Measurements from ENCODE around the gene MAP1LC3B2.

Gene MAP1LC3B2

DNA sequence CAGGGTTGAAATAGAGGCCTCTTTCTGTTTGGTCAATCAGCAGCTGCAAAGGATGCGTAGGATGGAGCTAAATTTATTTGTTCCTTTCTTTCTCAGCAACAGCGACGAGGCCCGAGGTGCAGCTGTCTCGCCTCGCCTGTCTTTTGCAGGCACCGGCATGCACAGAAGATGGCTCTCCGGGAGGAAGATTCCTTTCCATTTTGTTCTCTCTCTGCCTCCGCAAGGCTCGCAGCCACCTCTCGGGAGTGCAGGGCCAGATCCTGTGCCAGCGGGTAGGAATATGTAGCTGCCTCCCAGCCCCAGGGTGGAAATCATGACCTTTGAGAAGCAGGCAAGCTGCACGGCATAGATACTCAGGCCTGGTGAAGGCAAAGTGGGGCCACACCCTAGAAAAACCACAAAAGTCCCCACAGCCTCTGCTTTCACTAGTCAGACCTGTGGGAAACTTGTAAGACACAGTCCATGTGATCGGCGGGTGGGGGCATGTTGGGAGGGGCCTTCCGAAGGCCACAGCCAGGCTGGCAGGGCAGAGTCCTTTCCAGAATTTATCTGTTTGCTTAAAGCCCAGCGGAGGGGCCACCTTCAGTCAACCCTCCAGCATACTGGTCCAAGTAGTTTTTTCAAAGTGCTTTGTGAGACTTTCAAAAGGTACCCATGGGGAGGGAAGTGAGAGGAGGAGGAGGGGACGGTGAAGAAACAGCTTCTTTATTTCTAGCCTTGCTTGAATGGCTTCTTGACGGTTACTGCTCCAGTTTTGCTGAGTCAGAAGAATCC is at the start of gene MAP1LC3B2:
Gene MAP1LC3B2, plus strand, starts transcription at position 220 of the 774 bp plus-strand sequence. CDS start 16,562 bp downstream, outside the sequence.
- peak; percentile 87 for DNase-seq (ENCODE audit: low read depth)

DNA sequence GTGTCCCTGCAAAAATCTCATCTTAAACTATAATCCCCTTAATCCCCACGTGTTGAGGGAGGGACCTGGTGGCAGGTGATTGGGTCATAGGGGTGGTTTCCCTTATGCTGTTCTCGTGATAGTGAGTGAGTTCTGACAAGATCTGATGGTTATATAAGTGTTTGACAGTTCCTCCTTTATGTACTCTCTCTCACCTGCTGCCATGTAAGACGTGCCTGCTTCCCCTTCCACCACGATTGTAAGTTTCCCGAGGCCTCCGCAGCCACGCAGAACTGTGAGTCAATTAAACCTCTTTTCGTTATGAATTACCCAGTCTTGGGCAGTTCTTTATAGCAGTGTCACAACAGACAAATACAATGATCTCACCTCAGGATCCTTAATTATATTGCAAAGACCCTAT is 45.2 kb upstream of the MAP1LC3B2 start:
- no peak for DNase-seq (ENCODE audit: low read depth)

DNA sequence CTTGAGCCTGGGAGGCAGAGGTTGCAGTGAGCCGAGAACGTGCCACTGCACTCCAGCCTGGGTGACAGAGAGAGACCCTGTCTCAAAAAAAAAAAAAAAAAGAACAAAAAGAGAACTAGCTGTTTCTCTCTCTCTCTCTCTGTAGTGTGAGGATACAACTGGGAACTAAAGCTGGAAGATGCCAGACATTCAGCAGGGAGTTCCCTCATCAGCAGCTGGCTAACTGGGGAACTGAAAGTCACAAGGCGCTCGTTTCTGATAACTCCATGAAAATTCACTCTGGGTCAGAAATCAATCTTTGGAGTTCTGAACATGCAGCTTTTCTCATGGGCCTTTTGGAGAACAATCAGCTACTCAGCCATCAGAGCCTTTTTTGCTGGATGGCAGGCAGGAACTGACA is 43.5 kb upstream of the MAP1LC3B2 start:
- DNase-seq (ENCODE audit: low read depth): no peak

DNA sequence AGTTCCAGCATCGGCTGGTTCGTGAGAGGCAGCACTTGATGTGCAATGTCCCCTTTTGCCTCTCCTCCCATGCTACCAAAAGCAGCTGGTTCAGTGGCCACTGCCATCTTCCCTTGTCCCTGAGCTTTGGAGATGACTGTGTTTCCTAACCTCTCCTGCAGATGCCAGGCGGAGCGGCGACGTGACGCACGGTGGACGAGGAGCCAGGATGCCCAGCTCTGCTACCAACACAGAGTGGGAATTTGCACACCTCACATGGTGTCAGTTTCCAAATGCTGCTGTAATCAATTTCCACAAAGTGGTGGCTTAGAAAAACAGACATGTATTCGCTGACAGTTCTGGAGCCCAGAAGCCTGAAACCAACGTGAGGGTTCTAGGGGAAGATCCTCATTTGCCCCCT is 42.5 kb upstream of the MAP1LC3B2 start:
- DNase-seq (ENCODE audit: low read depth): no peak

DNA sequence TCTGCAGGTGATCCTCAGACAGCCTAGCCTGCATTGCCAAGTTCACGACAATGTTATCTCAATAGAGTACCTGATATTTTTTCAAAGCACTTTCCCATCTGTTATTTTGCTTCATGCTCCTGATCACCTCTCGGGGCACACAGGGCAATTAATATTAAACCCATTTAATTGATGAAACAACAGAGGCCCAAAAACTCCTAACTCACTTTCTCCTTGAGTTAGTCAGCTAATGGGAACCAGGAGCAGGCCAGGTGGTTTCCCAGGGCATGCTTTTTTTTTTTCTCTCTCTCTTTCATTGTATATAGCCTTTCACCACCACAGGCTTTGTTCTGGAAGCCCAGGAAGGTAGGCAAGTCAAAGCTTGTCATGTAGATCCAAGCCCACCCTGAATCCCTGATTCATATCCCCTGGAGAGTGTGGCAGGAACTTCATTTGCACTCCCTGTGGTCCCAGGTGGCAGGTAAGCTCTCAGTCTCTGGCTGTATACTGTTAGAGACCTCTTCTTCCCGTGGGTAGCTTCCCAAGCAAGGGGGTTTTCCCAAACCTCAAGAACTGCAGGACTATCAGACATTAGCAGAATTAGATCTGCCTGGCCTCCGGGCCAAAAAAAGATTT is 41.6 kb upstream of the MAP1LC3B2 start:
- no peak for DNase-seq (ENCODE audit: low read depth)

DNA sequence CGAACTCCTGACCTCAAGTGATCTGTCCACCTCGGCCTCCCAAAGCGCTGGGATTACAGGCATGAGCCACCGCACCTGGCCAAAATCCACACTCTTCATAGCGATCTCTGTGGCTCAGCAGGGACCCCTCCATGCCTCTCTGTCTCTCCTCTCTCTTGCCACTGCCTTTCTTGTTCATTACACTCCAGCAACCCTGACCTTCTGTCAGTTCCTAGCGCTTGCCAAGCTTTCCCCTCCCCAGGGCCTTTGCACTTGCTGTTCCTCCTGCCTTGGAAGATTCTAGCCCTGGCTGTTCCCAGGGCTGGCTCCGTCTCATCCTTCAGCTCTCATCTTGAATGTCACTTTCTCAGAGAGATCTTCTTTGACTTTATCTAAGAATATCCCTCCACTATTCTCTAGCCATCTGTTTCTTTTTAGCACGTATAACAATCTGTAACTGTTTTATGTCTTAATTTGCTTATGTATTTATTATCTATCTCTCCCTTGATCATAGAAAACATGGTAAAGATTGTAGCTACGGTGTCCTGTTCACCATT is 38.9 kb upstream of the MAP1LC3B2 start:
- no peak for DNase-seq (ENCODE audit: low read depth)

DNA sequence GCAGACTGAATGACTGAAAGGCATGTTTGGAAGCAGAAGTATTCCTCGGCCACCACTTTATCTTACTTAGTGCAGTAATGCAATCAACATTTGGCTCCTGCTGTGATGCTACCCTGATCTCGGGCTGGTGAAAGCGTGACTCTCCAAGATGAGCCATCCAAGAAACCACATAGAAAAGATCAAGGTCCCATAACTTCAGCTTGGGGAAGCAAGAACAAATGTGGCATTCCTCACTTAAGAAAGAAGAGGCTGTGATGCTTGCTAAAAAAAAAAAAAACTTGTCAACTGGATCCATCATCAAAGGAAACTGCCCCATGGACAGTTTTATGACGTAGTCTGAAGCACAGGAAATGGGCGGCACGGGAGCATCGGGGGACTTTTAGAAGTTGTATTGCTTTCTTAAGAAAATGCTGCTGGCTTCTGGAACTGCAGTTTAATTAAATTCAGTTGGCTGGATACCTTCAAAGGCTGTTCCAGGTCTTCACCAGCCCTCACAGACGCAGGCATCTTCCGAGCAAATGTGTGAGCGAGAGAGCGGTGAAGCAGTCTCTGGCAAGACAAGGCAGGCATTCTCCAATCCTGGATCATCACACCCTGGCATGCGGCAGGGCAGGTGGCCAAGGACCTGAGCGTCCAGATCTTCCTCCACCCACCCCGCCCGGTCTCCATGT is 38.2 kb upstream of the MAP1LC3B2 start:
- DNase-seq (ENCODE audit: low read depth): no peak

DNA sequence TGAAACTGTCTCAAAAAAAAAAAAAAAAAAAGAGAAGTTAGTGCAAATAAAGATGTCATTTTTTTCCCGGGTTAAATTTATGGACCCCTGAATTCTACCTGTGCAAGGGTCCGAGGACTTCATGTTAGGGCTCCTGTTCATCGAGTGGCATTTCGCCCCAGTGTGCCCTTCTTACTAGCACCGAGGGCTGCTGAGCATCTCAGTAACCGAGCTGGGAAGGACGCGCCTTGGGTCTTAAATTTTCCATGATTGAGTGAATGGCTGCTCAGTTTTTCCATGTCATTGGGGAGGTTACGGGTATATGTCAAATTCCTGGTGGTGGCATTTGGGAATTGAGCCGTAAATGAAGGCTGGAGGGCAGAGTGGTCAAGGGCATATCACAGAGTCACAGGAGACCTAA is 34.9 kb upstream of the MAP1LC3B2 start:
- DNase-seq (ENCODE audit: low read depth): no peak

DNA sequence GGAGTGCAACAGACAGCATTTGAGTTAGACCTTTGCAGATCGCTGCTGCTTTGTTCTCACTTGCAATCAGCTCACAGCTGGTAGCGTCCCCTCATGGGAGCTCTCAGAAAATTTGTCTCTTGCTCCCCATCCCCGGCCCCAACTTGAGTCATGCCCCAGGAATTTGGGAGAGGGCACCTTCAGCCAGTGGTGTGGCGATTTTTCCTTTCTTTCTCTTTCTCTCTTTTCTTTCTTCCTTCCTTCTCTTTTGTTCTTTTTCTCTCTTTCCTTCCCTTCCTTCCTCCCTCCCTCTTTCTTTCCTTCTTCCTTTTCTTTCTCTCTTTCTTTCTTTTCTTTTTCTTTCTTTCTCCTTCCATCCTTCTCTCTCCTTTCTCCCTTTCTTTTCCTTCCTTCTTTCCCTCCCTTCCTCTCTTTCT is 34.2 kb upstream of the MAP1LC3B2 start:
- DNase-seq (ENCODE audit: low read depth): no peak

DNA sequence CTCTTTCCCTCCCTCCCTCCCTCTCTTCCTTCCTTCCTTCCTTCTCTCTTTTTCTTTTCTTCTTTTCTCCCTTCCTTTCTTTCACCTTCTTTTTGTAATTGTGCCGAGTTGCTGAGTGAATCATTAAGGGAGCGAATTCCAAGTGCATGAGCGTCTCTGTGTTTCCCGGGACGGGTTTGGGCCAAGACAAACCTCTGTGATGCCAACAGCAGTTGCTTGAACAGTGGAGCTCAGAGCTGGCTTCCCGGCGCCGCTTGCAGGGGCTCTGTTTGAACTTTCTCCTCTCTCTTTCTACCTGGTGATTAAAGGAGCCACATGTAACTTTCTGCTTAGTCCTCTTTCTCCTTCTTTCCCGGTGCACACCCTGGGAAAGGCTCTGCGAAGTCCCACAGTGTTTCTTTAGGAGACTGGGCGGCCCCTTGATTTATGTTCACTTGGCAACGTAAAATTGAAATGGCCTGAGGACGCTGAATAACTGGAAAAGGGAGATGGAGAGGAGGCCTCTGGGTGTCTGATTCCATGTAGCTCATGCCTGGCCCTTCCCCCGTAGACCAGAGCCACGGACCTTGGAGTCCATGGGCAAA is 33.7 kb upstream of the MAP1LC3B2 start:
- peak; percentile 96 for DNase-seq (ENCODE audit: low read depth)

DNA sequence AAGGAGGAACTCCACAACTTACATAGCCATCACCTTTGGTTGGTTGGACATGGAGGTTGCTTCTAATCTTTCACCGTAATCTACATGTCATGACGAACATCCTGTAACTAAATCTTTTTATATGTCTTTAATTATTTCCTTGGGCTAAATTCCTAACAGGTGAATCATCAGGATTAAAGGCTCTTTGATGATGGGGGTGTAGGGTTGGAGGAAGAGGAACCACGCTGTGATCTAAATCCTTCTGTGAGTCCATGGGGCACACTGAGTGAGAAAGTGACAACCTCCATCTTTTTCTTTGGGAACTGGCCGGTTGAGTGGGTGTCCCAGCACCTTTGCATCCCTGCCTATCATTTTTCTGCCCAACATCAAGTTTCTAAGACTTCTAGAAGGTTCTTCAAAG is 31.1 kb upstream of the MAP1LC3B2 start:
- no peak for DNase-seq (ENCODE audit: low read depth)

DNA sequence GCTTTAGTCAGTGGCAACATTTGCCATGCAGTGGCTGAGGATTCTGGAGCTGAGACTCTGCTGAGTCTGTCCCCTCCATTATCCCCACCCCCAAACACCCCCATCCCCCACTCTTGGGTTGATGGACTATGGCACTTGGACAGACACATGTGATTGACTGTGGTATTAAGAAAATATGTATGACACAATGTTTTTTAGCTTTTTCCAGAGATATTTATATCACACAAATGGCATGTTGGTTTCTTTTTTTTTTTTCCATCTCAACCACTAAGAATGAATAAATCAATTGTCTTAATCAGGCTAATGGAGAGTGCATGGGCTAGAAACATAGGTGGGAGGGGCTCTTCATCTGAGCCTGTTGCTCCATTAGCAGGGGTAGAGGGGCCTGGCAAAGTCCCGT is 30.7 kb upstream of the MAP1LC3B2 start:
- no peak for DNase-seq (ENCODE audit: low read depth)

DNA sequence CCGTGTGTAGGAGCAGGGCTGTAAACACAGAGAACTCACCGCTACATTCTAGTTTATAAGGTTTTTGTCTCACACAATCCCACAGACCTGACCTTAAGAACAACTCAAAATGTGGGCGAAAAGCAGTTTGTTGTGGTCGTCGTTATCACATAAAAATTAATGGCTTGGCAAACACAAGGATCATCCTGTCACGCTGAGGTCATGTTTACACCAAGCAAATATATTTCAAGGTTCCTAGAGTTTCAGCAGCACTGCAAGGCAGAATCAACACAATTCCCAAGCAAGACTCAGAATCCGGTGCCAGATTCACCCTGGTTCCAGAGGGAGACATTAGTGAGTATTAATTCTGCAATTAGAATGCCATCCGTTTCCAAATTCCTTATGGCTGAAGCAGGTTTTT is 30.1 kb upstream of the MAP1LC3B2 start:
- DNase-seq (ENCODE audit: low read depth): no peak

DNA sequence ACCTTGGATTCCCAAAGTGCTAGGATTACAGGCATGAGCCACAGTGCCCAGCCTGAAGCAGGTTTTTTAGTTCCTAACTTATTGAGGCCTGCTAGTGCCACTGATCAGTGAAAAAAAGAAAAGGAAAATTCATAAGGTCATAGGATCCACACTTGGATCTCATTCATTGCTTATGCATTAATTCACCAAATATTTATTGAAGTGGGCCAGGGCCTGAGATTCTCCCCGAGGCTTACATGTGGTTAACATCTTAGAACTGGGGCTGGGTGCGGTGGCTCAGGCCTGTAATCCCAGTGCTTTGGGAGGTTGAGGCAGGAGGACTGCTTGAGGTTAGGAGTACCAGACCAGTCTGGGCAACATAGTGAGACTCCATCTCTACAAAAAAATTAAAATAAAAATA is 29.5 kb upstream of the MAP1LC3B2 start:
- DNase-seq (ENCODE audit: low read depth): no peak

DNA sequence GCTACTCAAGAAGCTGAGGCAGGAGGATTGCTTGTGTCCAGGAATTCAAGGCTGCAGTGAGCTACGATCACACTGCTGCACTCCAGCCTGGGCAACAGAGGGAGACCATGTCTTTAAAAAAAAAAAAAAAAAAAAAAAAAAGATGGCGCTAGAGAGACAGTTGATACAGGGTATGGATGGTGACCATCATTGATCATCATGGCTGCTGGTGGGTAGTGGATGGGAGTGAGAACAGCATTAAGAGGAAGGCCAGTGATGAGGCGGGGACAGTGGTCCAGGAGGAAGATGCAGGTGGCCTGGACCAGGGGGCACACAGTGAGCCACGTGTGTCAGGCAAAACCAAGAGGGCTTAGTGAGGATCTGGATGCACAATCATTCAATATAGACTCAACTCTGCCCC is 26.8 kb upstream of the MAP1LC3B2 start:
- DNase-seq (ENCODE audit: low read depth): no peak

DNA sequence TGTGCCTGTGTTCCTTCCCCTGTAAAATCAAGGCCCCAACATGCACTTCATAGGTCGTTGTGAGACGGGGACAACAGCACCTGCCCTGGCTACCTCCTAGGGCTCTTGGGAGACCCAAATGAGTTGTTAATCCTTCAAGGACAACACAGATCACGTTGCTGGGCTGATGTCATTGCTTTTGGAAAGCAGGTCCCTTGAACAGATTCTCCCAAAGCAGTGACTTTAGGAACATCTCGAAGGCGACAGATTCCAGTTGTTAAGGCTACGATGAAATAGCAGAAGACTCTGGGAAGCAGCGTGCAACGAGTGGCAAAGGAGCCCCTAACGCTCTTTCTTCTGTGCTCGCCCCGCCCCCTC is 26.2 kb upstream of the MAP1LC3B2 start:
- no peak for DNase-seq (ENCODE audit: low read depth)

DNA sequence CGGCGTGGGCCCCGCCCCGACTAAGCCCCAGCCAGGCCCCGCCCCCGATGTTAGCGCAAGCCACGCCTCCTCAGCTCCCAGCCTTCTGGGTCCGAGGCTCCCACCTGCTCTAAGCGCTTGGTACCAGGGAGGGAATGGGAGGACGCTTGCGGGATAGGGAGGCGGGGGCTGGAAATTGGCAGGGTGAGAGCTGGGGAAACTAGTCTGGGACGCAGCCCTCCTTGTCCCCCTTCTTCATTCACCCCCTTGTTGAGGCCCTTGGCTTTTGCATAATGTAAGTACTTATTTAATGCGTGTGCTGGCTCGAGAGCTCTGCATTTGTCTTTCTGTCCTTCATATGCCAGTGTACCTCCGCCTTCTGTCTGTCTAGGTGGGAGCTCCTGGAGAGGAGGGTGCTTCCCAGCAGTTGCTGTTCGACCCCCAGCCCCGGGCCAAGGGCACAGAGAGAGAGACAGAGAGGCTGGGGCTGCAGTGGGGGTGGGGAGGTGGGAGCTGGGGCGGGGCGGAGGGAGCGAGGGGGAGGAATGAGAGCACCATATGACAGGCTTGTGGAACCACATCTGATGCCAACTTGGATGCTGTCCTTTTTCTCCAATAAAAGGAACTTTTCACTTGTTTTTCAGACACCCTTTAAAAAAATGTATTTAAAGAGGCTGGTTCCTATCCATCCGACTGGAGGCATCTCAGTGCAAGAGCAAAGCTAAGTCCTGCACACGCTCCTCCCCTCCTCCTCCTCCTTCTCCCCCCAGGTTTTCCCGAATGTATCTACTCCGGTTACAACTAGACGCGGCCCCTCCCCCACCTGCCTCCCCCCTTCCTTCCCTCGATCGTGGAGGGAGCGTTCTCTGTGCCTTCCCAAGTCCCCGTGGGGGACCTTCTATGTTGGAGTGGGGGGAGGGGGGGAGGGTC is 25.6 kb upstream of the MAP1LC3B2 start:
- peak; percentile 62 for DNase-seq (ENCODE audit: low read depth)

DNA sequence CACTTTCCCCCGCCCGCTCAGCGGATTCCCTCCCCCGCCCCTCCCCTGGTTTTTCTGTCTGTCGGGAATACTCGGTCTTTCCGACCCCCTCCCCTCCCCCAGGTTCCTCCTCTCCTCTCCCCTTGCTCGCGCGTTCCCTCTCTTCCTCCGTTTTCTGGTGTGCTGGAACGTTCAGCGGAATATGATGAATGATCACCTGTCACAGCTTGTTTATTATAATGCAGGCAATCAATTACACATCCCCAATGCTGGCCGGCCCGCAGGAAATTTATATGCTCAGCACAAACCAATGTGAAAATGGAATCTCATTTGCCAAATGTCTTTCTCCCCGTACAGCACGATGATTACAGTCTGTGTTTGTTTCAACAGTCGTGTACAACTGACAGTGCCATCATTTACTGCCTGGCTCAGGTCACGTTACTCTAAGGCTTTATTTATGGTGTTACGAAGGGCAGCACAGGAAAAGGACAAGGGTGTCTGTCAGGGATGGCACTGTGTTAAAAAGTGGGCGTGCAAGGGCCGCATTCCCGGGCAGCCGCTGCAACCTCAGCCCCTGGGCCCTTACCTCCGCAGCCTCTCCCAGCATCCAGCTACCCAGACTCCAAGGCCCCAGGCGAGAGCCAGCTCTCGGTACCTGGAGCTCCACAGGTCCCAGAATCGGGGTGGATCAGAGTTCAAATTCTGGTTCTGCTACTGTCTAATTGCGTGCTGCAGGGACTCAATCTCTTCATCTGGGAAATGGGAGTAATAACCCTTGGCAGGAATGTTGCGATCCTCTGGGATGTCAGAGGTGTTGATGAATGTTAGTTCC is 24.7 kb upstream of the MAP1LC3B2 start:
- no peak for DNase-seq (ENCODE audit: low read depth)

DNA sequence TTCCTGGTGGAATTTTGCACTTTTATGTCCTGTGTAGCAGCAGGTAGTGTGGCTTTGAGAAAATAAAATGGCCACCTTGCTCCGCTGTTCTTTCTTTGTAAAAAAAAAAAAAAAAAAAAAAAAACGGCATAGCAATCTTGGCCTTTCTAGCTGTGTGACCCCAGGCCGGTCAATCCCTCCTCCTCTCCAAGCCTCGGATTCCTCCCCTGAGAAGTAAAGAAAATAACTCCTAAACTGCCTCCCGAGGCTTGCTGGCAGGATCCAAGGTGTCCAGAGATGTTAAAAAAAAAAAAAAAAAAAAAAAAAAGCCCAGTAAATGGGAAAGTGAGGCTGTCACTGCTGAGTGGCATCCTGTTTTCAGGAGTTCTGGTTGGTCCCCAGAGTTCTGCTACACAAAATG is 23.9 kb upstream of the MAP1LC3B2 start:
- DNase-seq (ENCODE audit: low read depth): no peak

DNA sequence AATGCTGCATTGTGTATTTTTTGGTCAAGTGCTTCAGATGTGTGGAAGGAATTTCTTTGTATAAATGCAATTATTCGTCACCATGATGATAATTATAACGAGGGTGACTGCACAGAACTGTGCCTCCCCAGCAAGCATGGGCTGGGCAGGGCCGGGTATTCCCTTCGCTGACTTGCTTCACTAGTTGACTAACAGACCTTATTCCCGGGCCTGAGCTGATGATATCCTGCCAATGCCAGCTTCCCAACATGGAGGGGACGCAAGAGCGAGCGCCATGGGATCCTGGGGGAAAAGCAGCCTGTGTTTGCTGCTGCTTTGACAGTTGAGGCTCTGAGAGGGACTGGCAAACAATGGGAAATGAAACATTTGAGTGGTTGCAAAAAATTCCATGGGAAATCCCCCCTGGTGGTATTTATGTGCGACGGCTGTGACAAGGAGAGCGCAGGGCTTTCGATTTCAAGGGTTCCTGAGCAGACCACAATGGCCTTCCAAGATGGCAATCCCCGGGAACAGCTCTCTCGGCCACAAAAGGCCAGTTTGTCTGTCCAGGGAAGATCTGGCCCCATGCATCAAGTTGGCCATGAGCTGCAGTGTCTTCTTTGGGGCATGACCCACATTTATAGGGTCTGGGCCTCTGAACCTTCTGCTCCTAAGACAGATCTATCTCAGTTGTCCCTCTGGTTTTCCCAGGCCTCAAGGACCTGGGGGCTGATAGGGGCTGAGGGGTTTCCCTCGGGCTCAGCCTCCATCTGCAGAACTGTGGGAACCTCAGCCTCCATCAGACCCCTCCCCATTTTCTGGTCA is 21.9 kb upstream of the MAP1LC3B2 start:
- DNase-seq (ENCODE audit: low read depth): no peak
